WTC11 (cell line): ENCODE measurements around the gene CREB3L1.

Experiments used
- GABPB1 ChIP-seq: sonication (generic); formaldehyde crosslinking; IDR thresholded peaks from 2 replicates; pipeline ENCODE4 v1.8.1; 2023; ENCODE audit warnings: mild to moderate bottlenecking, missing genetic modification reagents
- ZNF423 ChIP-seq: fragments of 250-450 bp; sonication (Bioruptor Pico); IDR thresholded peaks from 2 replicates; pipeline ENCODE4 v2.1.2; 2022; ENCODE audit warnings: mild to moderate bottlenecking, moderate library complexity
- TF ChIP-seq, protein P1 (sequence below): sonication (generic); formaldehyde crosslinking; IDR thresholded peaks from 2 replicates; pipeline ENCODE4 v1.8.1; 2023; ENCODE audit warnings: mild to moderate bottlenecking, moderate library complexity, missing genetic modification reagents
- TF ChIP-seq, protein P2 (sequence below): fragments of 200-600 bp; IDR thresholded peaks from 2 replicates; pipeline ENCODE4 v1.8.0; 2022; ENCODE audit warnings: antibody characterized with exemption
- TF ChIP-seq, protein P3 (sequence below): sonication (generic); formaldehyde crosslinking; IDR thresholded peaks from 2 replicates; pipeline ENCODE4 v1.8.1; 2023; ENCODE audit warnings: mild to moderate bottlenecking, missing genetic modification reagents
- TF ChIP-seq, protein P4 (sequence below): sonication (generic); formaldehyde crosslinking; IDR thresholded peaks from 2 replicates; pipeline ENCODE4 v1.8.1; 2022; ENCODE audit warnings: low read depth, mild to moderate bottlenecking, moderate library complexity, missing genetic modification reagents, borderline replicate concordance

DNA sequence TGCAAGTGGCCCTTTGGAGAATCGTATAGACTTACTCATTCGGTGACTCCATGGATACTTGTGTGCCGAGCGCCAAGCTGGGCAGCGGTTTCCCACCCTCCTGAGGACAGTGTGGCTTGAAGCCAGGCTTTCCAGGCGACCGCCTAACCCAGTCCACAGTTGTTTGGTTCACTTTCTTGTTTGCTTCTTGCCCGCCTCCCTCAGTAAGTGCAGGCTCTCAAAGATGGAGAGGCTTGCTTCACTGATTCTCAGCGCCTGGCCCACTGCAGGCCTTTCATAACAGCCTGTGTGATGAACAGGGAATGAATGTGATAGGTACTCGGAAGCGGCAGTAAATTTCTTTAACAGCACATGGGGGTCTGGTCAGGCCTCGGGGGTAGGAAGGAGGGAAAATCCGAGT is 92.8 kb downstream of the CREB3L1 start:
- TF ChIP-seq ZNF423 (CRISPR knock-in tag) (no peak), GABPB1 (CRISPR knock-in tag) (no peak)
- TF ChIP-seq, protein P1, sequence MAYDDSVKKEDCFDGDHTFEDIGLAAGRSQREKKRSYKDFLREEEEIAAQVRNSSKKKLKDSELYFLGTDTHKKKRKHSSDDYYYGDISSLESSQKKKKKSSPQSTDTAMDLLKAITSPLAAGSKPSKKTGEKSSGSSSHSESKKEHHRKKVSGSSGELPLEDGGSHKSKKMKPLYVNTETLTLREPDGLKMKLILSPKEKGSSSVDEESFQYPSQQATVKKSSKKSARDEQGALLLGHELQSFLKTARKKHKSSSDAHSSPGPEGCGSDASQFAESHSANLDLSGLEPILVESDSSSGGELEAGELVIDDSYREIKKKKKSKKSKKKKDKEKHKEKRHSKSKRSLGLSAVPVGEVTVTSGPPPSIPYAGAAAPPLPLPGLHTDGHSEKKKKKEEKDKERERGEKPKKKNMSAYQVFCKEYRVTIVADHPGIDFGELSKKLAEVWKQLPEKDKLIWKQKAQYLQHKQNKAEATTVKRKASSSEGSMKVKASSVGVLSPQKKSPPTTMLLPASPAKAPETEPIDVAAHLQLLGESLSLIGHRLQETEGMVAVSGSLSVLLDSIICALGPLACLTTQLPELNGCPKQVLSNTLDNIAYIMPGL (CRISPR knock-in tag): no peak
- TF ChIP-seq, protein P2, sequence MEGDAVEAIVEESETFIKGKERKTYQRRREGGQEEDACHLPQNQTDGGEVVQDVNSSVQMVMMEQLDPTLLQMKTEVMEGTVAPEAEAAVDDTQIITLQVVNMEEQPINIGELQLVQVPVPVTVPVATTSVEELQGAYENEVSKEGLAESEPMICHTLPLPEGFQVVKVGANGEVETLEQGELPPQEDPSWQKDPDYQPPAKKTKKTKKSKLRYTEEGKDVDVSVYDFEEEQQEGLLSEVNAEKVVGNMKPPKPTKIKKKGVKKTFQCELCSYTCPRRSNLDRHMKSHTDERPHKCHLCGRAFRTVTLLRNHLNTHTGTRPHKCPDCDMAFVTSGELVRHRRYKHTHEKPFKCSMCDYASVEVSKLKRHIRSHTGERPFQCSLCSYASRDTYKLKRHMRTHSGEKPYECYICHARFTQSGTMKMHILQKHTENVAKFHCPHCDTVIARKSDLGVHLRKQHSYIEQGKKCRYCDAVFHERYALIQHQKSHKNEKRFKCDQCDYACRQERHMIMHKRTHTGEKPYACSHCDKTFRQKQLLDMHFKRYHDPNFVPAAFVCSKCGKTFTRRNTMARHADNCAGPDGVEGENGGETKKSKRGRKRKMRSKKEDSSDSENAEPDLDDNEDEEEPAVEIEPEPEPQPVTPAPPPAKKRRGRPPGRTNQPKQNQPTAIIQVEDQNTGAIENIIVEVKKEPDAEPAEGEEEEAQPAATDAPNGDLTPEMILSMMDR: no peak
- TF ChIP-seq, protein P3, sequence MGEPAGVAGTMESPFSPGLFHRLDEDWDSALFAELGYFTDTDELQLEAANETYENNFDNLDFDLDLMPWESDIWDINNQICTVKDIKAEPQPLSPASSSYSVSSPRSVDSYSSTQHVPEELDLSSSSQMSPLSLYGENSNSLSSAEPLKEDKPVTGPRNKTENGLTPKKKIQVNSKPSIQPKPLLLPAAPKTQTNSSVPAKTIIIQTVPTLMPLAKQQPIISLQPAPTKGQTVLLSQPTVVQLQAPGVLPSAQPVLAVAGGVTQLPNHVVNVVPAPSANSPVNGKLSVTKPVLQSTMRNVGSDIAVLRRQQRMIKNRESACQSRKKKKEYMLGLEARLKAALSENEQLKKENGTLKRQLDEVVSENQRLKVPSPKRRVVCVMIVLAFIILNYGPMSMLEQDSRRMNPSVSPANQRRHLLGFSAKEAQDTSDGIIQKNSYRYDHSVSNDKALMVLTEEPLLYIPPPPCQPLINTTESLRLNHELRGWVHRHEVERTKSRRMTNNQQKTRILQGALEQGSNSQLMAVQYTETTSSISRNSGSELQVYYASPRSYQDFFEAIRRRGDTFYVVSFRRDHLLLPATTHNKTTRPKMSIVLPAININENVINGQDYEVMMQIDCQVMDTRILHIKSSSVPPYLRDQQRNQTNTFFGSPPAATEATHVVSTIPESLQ: no peak
- TF ChIP-seq, protein P4, sequence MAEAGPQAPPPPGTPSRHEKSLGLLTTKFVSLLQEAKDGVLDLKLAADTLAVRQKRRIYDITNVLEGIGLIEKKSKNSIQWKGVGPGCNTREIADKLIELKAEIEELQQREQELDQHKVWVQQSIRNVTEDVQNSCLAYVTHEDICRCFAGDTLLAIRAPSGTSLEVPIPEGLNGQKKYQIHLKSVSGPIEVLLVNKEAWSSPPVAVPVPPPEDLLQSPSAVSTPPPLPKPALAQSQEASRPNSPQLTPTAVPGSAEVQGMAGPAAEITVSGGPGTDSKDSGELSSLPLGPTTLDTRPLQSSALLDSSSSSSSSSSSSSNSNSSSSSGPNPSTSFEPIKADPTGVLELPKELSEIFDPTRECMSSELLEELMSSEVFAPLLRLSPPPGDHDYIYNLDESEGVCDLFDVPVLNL (CRISPR knock-in tag): no peak
